ENCODE results near the gene SEMA3B. TPM values are rescaled to one million over a fixed set of nuclear protein-coding genes. Genes with fewer than 3 reads are reported as not detected.

SEMA3B gene
- total and polyA plus RNA-seq, 9 of the 15 experiments (the other 6 are each of a cell fraction or from before 2014, with no cell fraction given): 0.03 to 1.8 (median 0.55) TPM; not detected in 1

DNA sequence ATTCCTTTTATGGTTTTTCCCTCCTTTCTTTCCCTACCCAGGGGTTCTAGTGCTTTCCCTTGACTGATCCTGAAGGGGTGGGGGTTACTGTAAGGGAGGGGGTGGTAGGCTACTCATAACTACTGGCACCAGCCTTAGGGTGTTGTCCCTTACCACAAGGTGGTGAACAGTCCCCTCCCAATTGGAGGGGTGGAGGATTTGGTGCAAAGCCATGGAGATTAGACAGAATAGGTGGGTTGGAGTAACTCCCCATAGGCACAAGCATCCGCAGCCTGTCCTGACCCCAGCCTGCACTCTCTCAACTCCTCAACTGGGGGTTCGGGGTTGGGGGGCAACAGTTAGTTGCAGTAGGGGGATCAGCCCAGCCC, 56.1 kb downstream of the SEMA3B start:
- ChIA-PET CTCF (ENCODE audit: low intra/inter-chr PET ratio) (interaction anchor here (1.4 to 2.1 kb wide), 2 partner anchors 51 to 98 kb away, joined by 6 read pairs; no protein-coding TSS in a partner anchor), POLR2A (no interaction called here)
- H3K9me3 ChIP-seq (replicated peaks; ENCODE audit: control insufficient read depth, insufficient read depth, low read depth, low read length): no peaks in the 10 kb centered on the region
- no peaks in the 10 kb centered on the region for H4K20me1 ChIP-seq (replicated peaks; ENCODE audit: control insufficient read depth, insufficient read depth, low read length)
- no CpG with 5 or more reads among the region's 2 CpGs for WGBS (ENCODE audit: insufficient coverage, low coverage, missing lambda C conversion rate)
- DNase-seq (ENCODE audit: extremely low read depth in 1 of 4, low spot score in 3 of 4) (no peak), FAIRE-seq (no peak), ATAC-seq (no peak)
- peaks cover 35% of the 10 kb centered on the region; the same call in 1 of the 3 replicates for H3K36me3 ChIP-seq (ENCODE audit: control insufficient read depth, insufficient read depth, low read length)
- no peak overlapping the region for H3K9ac ChIP-seq (ENCODE audit: insufficient read depth in 1 of 2, low read depth in 2 of 2, low read length in 2 of 2)
- H3K4me1 ChIP-seq (replicated peaks in 1 of 2; ENCODE audit: control insufficient read depth in 2 of 2, insufficient read depth in 2 of 2, low read length in 2 of 2): peaks cover 21 to 47% of the 10 kb centered on the region in 2 experiments; a peak in 4 of 5 replicates
- intact Hi-C loops (cut with micrococcal nuclease): loop anchor here (2.0 kb wide), 1 partner anchor 136 kb away; no protein-coding TSS in a partner anchor
- BruUV-seq (replicated peaks): no TSS peak
- H2AFZ ChIP-seq (ENCODE audit: low read depth, low read length): no peak overlapping the region
- no peaks in the 10 kb centered on the region for H3K9me1 ChIP-seq (ENCODE audit: control insufficient read depth, insufficient read depth, low read length)
- TF ChIP-seq NFE2L1 (tag; IDR thresholded peaks at IDR 0.05; ENCODE audit: borderline replicate concordance, low read depth) (no peak), ZNF696 (CRISPR knock-in tag; conservative IDR thresholded peaks at IDR 0.05) (no peak), ZNF354B (CRISPR knock-in tag; IDR thresholded peaks at IDR 0.05) (no peak), NFRKB (IDR thresholded peaks at IDR 0.05; ENCODE audit: low read depth) (no peak), NR2C2 (CRISPR knock-in tag; IDR thresholded peaks at IDR 0.05) (no peak), NR2C2 (tag; IDR thresholded peaks at IDR 0.05) (no peak), KAT2B (IDR thresholded peaks at IDR 0.05; ENCODE audit: low read depth, low read length) (no peak), TRIM24 (IDR thresholded peaks at IDR 0.05) (no peak), ASH1L (IDR thresholded peaks at IDR 0.05; ENCODE audit: borderline replicate concordance, low read depth, partially characterized antibody) (no peak), ZNF12 (CRISPR knock-in tag; IDR thresholded peaks at IDR 0.05) (no peak), POLR3G (IDR thresholded peaks at IDR 0.05; ENCODE audit: extremely low read depth, insufficient read length, insufficient replicate concordance) (no peak), RBM15 (IDR thresholded peaks at IDR 0.05; ENCODE audit: insufficient read depth, low read length) (no peak)
- TF ChIP-seq, protein P1, sequence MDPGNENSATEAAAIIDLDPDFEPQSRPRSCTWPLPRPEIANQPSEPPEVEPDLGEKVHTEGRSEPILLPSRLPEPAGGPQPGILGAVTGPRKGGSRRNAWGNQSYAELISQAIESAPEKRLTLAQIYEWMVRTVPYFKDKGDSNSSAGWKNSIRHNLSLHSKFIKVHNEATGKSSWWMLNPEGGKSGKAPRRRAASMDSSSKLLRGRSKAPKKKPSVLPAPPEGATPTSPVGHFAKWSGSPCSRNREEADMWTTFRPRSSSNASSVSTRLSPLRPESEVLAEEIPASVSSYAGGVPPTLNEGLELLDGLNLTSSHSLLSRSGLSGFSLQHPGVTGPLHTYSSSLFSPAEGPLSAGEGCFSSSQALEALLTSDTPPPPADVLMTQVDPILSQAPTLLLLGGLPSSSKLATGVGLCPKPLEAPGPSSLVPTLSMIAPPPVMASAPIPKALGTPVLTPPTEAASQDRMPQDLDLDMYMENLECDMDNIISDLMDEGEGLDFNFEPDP (CRISPR knock-in tag; IDR thresholded peaks at IDR 0.05): no peak
- TF ChIP-seq, protein P2, sequence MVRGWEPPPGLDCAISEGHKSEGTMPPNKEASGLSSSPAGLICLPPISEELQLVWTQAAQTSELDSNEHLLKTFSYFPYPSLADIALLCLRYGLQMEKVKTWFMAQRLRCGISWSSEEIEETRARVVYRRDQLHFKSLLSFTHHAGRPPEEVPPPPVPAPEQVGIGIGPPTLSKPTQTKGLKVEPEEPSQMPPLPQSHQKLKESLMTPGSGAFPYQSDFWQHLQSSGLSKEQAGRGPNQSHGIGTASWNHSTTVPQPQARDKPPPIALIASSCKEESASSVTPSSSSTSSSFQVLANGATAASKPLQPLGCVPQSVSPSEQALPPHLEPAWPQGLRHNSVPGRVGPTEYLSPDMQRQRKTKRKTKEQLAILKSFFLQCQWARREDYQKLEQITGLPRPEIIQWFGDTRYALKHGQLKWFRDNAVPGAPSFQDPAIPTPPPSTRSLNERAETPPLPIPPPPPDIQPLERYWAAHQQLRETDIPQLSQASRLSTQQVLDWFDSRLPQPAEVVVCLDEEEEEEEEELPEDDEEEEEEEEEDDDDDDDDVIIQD (CRISPR knock-in tag; IDR thresholded peaks at IDR 0.05): no peak
- TF ChIP-seq, protein P3, sequence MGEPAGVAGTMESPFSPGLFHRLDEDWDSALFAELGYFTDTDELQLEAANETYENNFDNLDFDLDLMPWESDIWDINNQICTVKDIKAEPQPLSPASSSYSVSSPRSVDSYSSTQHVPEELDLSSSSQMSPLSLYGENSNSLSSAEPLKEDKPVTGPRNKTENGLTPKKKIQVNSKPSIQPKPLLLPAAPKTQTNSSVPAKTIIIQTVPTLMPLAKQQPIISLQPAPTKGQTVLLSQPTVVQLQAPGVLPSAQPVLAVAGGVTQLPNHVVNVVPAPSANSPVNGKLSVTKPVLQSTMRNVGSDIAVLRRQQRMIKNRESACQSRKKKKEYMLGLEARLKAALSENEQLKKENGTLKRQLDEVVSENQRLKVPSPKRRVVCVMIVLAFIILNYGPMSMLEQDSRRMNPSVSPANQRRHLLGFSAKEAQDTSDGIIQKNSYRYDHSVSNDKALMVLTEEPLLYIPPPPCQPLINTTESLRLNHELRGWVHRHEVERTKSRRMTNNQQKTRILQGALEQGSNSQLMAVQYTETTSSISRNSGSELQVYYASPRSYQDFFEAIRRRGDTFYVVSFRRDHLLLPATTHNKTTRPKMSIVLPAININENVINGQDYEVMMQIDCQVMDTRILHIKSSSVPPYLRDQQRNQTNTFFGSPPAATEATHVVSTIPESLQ (CRISPR knock-in tag; IDR thresholded peaks at IDR 0.05): no peak
- no peak overlapping the region for H3K4me2 ChIP-seq (ENCODE audit: insufficient read depth, low read length)
- no peak overlapping the region for H3K4me3 ChIP-seq
- no peak overlapping the region for H3K27ac ChIP-seq (ENCODE audit: extremely low read depth, low read depth, low read length)
- peaks cover 22% of the 10 kb centered on the region for H3K79me2 ChIP-seq (ENCODE audit: control insufficient read depth, insufficient read depth, low read length)
- in situ Hi-C loops (cut with MboI): no loop called here
- H3K27me3 ChIP-seq (ENCODE audit: control insufficient read depth in 2 of 2, insufficient read depth in 2 of 2, low read length in 2 of 2): no peaks in the 10 kb centered on the region
